ENCODE results near the gene SLC36A1.

Gene SLC36A1

GRCh38 chr5:151517122-151517920, 69.9 kb downstream of the SLC36A1 start:
- Histone ChIP-seq H3K9me3 (ENCODE audit: control insufficient read depth, low read length) (no peaks in the 10 kb centered on the region), H3K4me3 (ENCODE audit: low read depth, low read length) (no peak overlapping the region), H3K79me2 (no peaks in the 10 kb centered on the region), H3K27ac (no peak overlapping the region), H3K9ac (no peak overlapping the region), H3K4me1 (no peaks in the 10 kb centered on the region), H3K4me2 (ENCODE audit: low read length) (no peak overlapping the region), H3K36me3 (ENCODE audit: control insufficient read depth, insufficient read depth, low read length) (no peaks in the 10 kb centered on the region), H3K27me3 (ENCODE audit: control insufficient read depth, insufficient read depth, low read length) (no peaks in the 10 kb centered on the region), H2AFZ (no peak overlapping the region)
- no peak for TF ChIP-seq CTCF (IDR thresholded peaks at IDR 0.05)

GRCh38 chr5:151520294-151520693, 72.9 kb downstream of the SLC36A1 start:
- Histone ChIP-seq H3K9ac (no peak overlapping the region), H3K4me3 (ENCODE audit: low read depth, low read length) (no peak overlapping the region), H3K27ac (no peak overlapping the region), H3K36me3 (ENCODE audit: control insufficient read depth, insufficient read depth, low read length) (no peaks in the 10 kb centered on the region), H3K27me3 (ENCODE audit: control insufficient read depth, insufficient read depth, low read length) (no peaks in the 10 kb centered on the region), H3K4me1 (no peaks in the 10 kb centered on the region), H2AFZ (no peak overlapping the region), H3K9me3 (ENCODE audit: control insufficient read depth, low read length) (no peaks in the 10 kb centered on the region), H3K4me2 (ENCODE audit: low read length) (no peak overlapping the region), H3K79me2 (no peaks in the 10 kb centered on the region)
- no peak for TF ChIP-seq CTCF (IDR thresholded peaks at IDR 0.05)

DNA sequence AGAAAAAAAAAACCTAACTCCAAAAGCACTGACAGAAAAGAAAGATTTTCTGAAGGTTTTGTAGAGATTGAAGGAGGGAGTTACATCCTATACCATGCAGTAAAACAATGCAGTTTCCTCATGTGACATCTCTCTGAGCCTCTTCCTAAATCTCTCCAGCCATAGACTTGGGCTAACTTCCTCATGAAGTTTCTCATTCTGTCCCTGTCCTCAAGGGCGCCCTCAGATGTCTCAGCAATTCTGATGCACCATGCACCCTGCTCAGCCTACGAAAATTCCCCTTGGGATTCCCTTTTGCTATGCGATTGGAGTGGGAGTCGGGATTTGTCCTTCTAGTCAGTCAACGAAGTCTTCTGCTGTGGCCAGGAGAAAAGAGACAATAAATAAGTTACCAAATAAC, 74.8 kb downstream of the SLC36A1 start:
- H3K36me3 ChIP-seq (ENCODE audit: control insufficient read depth, insufficient read depth, low read length) = no peaks in the 10 kb centered on the region
- H3K4me1 ChIP-seq = no peaks in the 10 kb centered on the region
- no peak for TF ChIP-seq CTCF (IDR thresholded peaks at IDR 0.05)
- no peaks in the 10 kb centered on the region for H3K27me3 ChIP-seq (ENCODE audit: control insufficient read depth, insufficient read depth, low read length)
- peaks cover 3% of the 10 kb centered on the region for H3K79me2 ChIP-seq
- no peak overlapping the region for H3K27ac ChIP-seq
- H3K4me2 ChIP-seq (ENCODE audit: low read length) = no peak overlapping the region
- no peak overlapping the region for H3K9ac ChIP-seq
- H3K9me3 ChIP-seq (ENCODE audit: control insufficient read depth, low read length) = no peaks in the 10 kb centered on the region
- no peak overlapping the region for H2AFZ ChIP-seq
- no peak overlapping the region for H3K4me3 ChIP-seq (ENCODE audit: low read depth, low read length)

- Histone ChIP-seq H3K4me1 (no peaks in the 10 kb centered on the region), H3K79me2 (peaks cover 3% of the 10 kb centered on the region), H3K9ac (no peak overlapping the region), H3K27ac (no peak overlapping the region), H3K27me3 (ENCODE audit: control insufficient read depth, insufficient read depth, low read length) (no peaks in the 10 kb centered on the region), H3K36me3 (ENCODE audit: control insufficient read depth, insufficient read depth, low read length) (no peaks in the 10 kb centered on the region), H2AFZ (no peak overlapping the region), H3K9me3 (ENCODE audit: control insufficient read depth, low read length) (no peaks in the 10 kb centered on the region), H3K4me3 (ENCODE audit: low read depth, low read length) (no peak overlapping the region), H3K4me2 (ENCODE audit: low read length) (no peak overlapping the region)
- peak; percentile 59 for TF ChIP-seq CTCF (IDR thresholded peaks at IDR 0.05)
These were observed 75.9 kb downstream of the SLC36A1 start for GRCh38 chr5:151523335-151523734.

DNA sequence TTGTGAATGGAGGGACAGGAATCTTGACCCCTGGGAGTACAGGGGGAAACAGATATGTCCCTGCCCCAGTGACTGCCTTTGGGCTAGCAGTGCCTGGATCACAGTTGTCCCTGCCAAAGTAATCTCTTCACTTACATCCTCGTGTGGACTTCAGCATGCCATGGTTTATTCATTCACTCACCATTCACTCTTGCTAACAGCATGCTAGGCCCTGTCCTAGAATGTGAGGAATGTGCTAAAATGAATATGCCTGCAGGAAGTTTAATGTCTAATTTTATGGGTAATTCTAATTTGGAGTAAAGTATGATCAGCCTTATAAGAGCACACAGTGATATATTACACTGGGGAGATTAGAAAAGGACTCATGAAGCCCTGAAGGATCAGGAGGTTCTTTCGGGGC, 80.8 kb downstream of the SLC36A1 start:
- TF ChIP-seq CTCF (IDR thresholded peaks at IDR 0.05) = no peak
- Histone ChIP-seq H3K36me3 (ENCODE audit: control insufficient read depth, insufficient read depth, low read length) (no peaks in the 10 kb centered on the region), H3K4me3 (ENCODE audit: low read depth, low read length) (no peak overlapping the region), H2AFZ (no peak overlapping the region), H3K27ac (no peak overlapping the region), H3K79me2 (peaks cover 3% of the 10 kb centered on the region), H3K4me2 (ENCODE audit: low read length) (no peak overlapping the region), H3K4me1 (no peaks in the 10 kb centered on the region), H3K9me3 (ENCODE audit: control insufficient read depth, low read length) (no peaks in the 10 kb centered on the region), H3K27me3 (ENCODE audit: control insufficient read depth, insufficient read depth, low read length) (no peaks in the 10 kb centered on the region), H3K9ac (no peak overlapping the region)

Data from parathyroid adenoma (tissue), 2 donors.